SK-N-SH (cell line): ENCODE measurements around the gene AHNAK2. TPM values are rescaled to one million over a fixed set of nuclear protein-coding genes. Genes with fewer than 3 reads are reported as not detected.

Experiments
- CTCF ChIA-PET: fragments of 300-600, 350-600 bp; formaldehyde crosslinking; extraction: SDS; loops from one replicate; lab custom pipeline; 2021; lab: Yijun Ruan, JAX
- POLR2A ChIA-PET: fragments of 350-600 bp; sonication (Branson Sonifier 250); formaldehyde crosslinking; extraction: SDS; loops from one replicate; lab custom pipeline; 2020; ENCODE audit warnings: antibody characterized with exemption, inconsistent platforms; lab: Yijun Ruan, JAX
- DNase-seq: peaks from one replicate; pipeline ENCODE4 v3.0.0; 2012
- H2AFZ ChIP-seq: fragments of 200-600 bp; sonication (generic); 2 replicates; pipeline ENCODE4 v1.8.1; 2016; ENCODE audit warnings: antibody characterized with exemption, mild to moderate bottlenecking, low read depth
- H3F3A ChIP-seq: fragments of 200-600 bp; sonication (generic); replicated peaks from 2 replicates; pipeline ENCODE3; 2016; ENCODE audit warnings: antibody characterized with exemption, mild to moderate bottlenecking; ENCODE audit not compliant: insufficient read depth
- H3K27ac ChIP-seq, 2 experiments: fragments of 200-500 bp in 1 of 2; fragments of 200-600 bp in 1 of 2; sonication (Bioruptor generic) in 1 of 2; sonication (generic), shearing (Covaris generic) in 1 of 2; 2 replicates each; pipeline versions ENCODE4 v1.5.1 to v1.6.1; 2014 to 2016; ENCODE audit warnings: low read depth in 2 of 2, inconsistent platforms in 1 of 2, low read length in 1 of 2, mild to moderate bottlenecking in 1 of 2, mixed read lengths in 1 of 2
- H3K27me3 ChIP-seq: fragments of 200-600 bp; sonication (generic), shearing (Covaris generic); 2 replicates; pipeline ENCODE4 v1.6.1; 2016; ENCODE audit warnings: mixed run types; ENCODE audit not compliant: insufficient read depth
- H3K36me3 ChIP-seq, 2 experiments: fragments of 200-500 bp in 1 of 2; fragments of 200-600 bp in 1 of 2; sonication (Bioruptor generic) in 1 of 2; sonication (generic) in 1 of 2; replicated peaks in 1 of 2; 2 replicates each; pipeline versions ENCODE3 to v1.5.1; 2014 to 2016; ENCODE audit warnings: low read length in 1 of 2, mild to moderate bottlenecking in 1 of 2; ENCODE audit not compliant: insufficient read depth in 2 of 2, control insufficient read depth in 1 of 2
- H3K4me1 ChIP-seq, 2 experiments: fragments of 200-500 bp in 1 of 2; fragments of 200-600 bp in 1 of 2; sonication (Bioruptor generic) in 1 of 2; sonication (generic), shearing (Covaris generic) in 1 of 2; 2 replicates each; pipeline versions ENCODE4 v1.5.1 to v1.6.1; 2014 to 2016; ENCODE audit warnings: low read depth in 1 of 2, low read length in 1 of 2, mixed run types in 1 of 2; ENCODE audit not compliant: insufficient read depth in 2 of 2, control insufficient read depth in 1 of 2
- H3K4me2 ChIP-seq: fragments of 200-600 bp; sonication (generic), shearing (Covaris generic); 2 replicates; pipeline ENCODE4 v1.6.1; 2017; ENCODE audit warnings: mixed run types
- H3K4me3 ChIP-seq, 2 experiments: fragments of 200-500 bp in 1 of 2; fragments of 200-600 bp in 1 of 2; sonication (Bioruptor generic) in 1 of 2; sonication (generic), shearing (Covaris generic) in 1 of 2; 2 replicates each; pipeline versions ENCODE4 v1.5.1 to v1.8.1; 2014 to 2016; ENCODE audit warnings: low read depth in 2 of 2, inconsistent platforms in 1 of 2, low read length in 1 of 2, mild to moderate bottlenecking in 1 of 2, mixed read lengths in 1 of 2, moderate library complexity in 1 of 2
- H3K79me2 ChIP-seq: fragments of 200-600 bp; sonication (generic); 2 replicates; pipeline ENCODE4 v1.8.1; 2017; ENCODE audit warnings: mild to moderate bottlenecking; ENCODE audit not compliant: insufficient read depth
- H3K9ac ChIP-seq: fragments of 200-600 bp; sonication (generic); 2 replicates; pipeline ENCODE4 v1.6.1; 2017; ENCODE audit warnings: mixed run types
- H3K9me2 ChIP-seq: fragments of 200-600 bp; sonication (generic); 2 replicates; pipeline ENCODE4 v1.6.1; 2017; ENCODE audit warnings: mixed run types
- H3K9me3 ChIP-seq: fragments of 200-600 bp; sonication (generic); 2 replicates; pipeline ENCODE4 v1.6.1; 2017; ENCODE audit warnings: mixed run types, mild to moderate bottlenecking, moderate library complexity
- H4K20me1 ChIP-seq: fragments of 200-600 bp; sonication (generic); 2 replicates; pipeline ENCODE4 v1.6.1; 2017; ENCODE audit warnings: mild to moderate bottlenecking, mixed run types; ENCODE audit not compliant: insufficient read depth
- ELF1 ChIP-seq: IDR thresholded peaks from 2 replicates; pipeline ENCODE4 v1.4.0; 2012
- EP300 ChIP-seq, 2 experiments: IDR thresholded peaks; 2 replicates each; pipeline versions ENCODE4 v1.4.0 to v1.6.1; 2012; ENCODE audit warnings: borderline replicate concordance in 1 of 2, low read depth in 1 of 2, low read length in 1 of 2
- EZH2phosphoT487 ChIP-seq: fragments of 200-600 bp; sonication (generic); IDR thresholded peaks from 2 replicates; pipeline ENCODE4 v1.6.1; 2017; ENCODE audit warnings: low read depth, mixed run types, mild to moderate bottlenecking, antibody characterized with exemption, moderate library complexity, borderline replicate concordance
- JUND ChIP-seq: IDR thresholded peaks from 2 replicates; pipeline ENCODE4 v1.4.0; 2012
- MAX ChIP-seq: IDR thresholded peaks from 2 replicates; pipeline ENCODE4 v1.4.0; 2012; ENCODE audit warnings: low read depth
- MXI1 ChIP-seq: IDR thresholded peaks from 2 replicates; pipeline ENCODE4 v1.6.1; 2012; ENCODE audit warnings: mild to moderate bottlenecking, low read depth, low read length, improper control_type of control experiment
- NFIC ChIP-seq: IDR thresholded peaks from 2 replicates; pipeline ENCODE4 v1.4.0; 2012; ENCODE audit warnings: borderline replicate concordance
- NRF1 ChIP-seq: IDR thresholded peaks from 2 replicates; pipeline ENCODE4 v1.6.1; 2012; ENCODE audit warnings: low read depth, mild to moderate bottlenecking, low read length
- PBX3 ChIP-seq: IDR thresholded peaks from 2 replicates; pipeline ENCODE4; 2012
- POLR2AphosphoS5 ChIP-seq: IDR thresholded peaks from 2 replicates; pipeline ENCODE4 v1.6.1; 2012; ENCODE audit warnings: low read depth, low read length
- RXRA ChIP-seq: IDR thresholded peaks from 2 replicates; pipeline ENCODE4 v1.4.0; 2012; ENCODE audit warnings: low read depth, mild to moderate bottlenecking, borderline replicate concordance
- SIN3A ChIP-seq: IDR thresholded peaks from 2 replicates; pipeline ENCODE4 v1.6.1; 2012; ENCODE audit warnings: low read depth, mild to moderate bottlenecking, low read length, moderate library complexity, borderline replicate concordance
- TCF12 ChIP-seq: IDR thresholded peaks from 2 replicates; pipeline ENCODE4 v1.4.0; 2012
- ZBTB33 ChIP-seq: IDR thresholded peaks from 2 replicates; pipeline ENCODE4 v1.4.0; 2012; ENCODE audit warnings: low read depth, borderline replicate concordance
- WGBS: methylation state at CpG from one replicate; pipeline ENCODE4 v1.1.6; 2017; ENCODE audit warnings: low lambda C conversion rate; 5-methylcytosine and 5-hydroxymethylcytosine counted together
- polyA plus RNA-seq, 3 experiments: library from polyadenylated mRNA; depleted of rRNA; stranded (reverse); fragments of >200 nt; gene quantifications; 2 replicates each; pipeline ENCODE4 v1.2.3, GENCODE V29; 2012

AHNAK2 gene
- polyA plus RNA-seq, 1 of the 3 experiments (the other 2 are of a cell fraction): 33.5 TPM

- 92% methylated on average over 10 of the region's 14 CpGs for WGBS
- H3F3A ChIP-seq: no peaks in the 10 kb centered on the region
These were observed 21.8 kb downstream of the AHNAK2 start for GRCh38 chr14:104956290-104956890.

More at GRCh38 chr14:104956290-104956890, 21.8 kb downstream of the AHNAK2 start:
- no peaks in the 10 kb centered on the region for H3K9me2 ChIP-seq
- no peak overlapping the region for H3K4me3 ChIP-seq
- no peaks in the 10 kb centered on the region for H3K27me3 ChIP-seq
- H3K9ac ChIP-seq: no peak overlapping the region
- H3K79me2 ChIP-seq: peaks cover 30% of the 10 kb centered on the region
- DNase-seq: no peak
- H3K9me3 ChIP-seq: no peaks in the 10 kb centered on the region
- ChIA-PET CTCF (interaction anchor here (1.6 to 2.1 kb wide), 4 partner anchors 11 to 131 kb away, joined by 4 to 11 read pairs (median 4); no protein-coding TSS in a partner anchor), POLR2A (no interaction called here)
- no peak overlapping the region for H2AFZ ChIP-seq
- no peaks in the 10 kb centered on the region for H3K4me1 ChIP-seq
- TF ChIP-seq MXI1: no peak
- TF ChIP-seq MAX: no peak
- TF ChIP-seq TCF12: no peak
- no peak for TF ChIP-seq JUND
- no peak for TF ChIP-seq ELF1
- TF ChIP-seq NRF1: no peak
- TF ChIP-seq POLR2AphosphoS5: no peak
- no peak for TF ChIP-seq EP300 (IDR thresholded peaks at IDR 0.05; ENCODE audit: borderline replicate concordance in 1 of 2, low read depth in 1 of 2, low read length in 1 of 2)
- TF ChIP-seq RXRA: no peak
- no peak for TF ChIP-seq SIN3A
- no peak for TF ChIP-seq NFIC
- TF ChIP-seq PBX3: no peak
- no peak for TF ChIP-seq EZH2phosphoT487
- TF ChIP-seq ZBTB33: no peak
- H4K20me1 ChIP-seq: 0 out of 2 replicates have a peak, but pooled peaks cover 6% of the 10 kb centered on the region
- no peak overlapping the region for H3K27ac ChIP-seq
- H3K4me2 ChIP-seq: no peak overlapping the region
- H3K36me3 ChIP-seq: peaks cover 29 to 45% of the 10 kb centered on the region in 2 experiments
